ENCODE data around the gene MED26.

DNA sequence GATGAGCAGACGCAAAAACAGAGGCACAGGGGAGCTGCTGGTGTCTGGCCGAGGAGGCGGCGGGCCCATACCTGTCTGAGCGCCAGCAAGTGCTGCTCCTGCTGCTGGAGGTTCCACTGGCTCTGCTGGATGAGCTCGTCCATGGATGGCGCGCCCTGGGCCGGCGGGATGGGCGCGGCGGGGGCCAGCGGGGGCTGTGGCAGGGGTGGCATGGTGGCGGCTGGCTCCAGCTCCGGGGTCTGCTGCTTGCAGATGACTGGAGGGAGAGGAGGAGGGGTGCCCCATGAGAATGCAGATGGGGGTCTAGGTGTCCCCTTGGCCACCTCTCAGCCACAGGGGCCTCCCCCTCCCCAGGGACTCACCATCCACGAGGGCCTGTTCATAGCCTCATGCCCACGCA is 92.6 kb downstream of the MED26 start:
- TF ChIP-seq POLR2A (IDR thresholded peaks at IDR 0.05) = no peak
- TF ChIP-seq, protein P1, sequence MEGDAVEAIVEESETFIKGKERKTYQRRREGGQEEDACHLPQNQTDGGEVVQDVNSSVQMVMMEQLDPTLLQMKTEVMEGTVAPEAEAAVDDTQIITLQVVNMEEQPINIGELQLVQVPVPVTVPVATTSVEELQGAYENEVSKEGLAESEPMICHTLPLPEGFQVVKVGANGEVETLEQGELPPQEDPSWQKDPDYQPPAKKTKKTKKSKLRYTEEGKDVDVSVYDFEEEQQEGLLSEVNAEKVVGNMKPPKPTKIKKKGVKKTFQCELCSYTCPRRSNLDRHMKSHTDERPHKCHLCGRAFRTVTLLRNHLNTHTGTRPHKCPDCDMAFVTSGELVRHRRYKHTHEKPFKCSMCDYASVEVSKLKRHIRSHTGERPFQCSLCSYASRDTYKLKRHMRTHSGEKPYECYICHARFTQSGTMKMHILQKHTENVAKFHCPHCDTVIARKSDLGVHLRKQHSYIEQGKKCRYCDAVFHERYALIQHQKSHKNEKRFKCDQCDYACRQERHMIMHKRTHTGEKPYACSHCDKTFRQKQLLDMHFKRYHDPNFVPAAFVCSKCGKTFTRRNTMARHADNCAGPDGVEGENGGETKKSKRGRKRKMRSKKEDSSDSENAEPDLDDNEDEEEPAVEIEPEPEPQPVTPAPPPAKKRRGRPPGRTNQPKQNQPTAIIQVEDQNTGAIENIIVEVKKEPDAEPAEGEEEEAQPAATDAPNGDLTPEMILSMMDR (IDR thresholded peaks at IDR 0.05) = no peak
